Stimulated activated CD8-positive, alpha-beta memory T cell treated with anti-CD3 and anti-CD28 coated beads, Interleukin-15, amount 100 ng/mL, for 4 hours (primary cell): Measurements from ENCODE around the gene CADPS2.

Experiments
- DNase-seq, 2 donors: peaks; one replicate each; pipeline ENCODE4 v3.0.0-alpha.2; 2020; ENCODE audit warnings: low read depth in 2 of 2

Gene CADPS2

DNA sequence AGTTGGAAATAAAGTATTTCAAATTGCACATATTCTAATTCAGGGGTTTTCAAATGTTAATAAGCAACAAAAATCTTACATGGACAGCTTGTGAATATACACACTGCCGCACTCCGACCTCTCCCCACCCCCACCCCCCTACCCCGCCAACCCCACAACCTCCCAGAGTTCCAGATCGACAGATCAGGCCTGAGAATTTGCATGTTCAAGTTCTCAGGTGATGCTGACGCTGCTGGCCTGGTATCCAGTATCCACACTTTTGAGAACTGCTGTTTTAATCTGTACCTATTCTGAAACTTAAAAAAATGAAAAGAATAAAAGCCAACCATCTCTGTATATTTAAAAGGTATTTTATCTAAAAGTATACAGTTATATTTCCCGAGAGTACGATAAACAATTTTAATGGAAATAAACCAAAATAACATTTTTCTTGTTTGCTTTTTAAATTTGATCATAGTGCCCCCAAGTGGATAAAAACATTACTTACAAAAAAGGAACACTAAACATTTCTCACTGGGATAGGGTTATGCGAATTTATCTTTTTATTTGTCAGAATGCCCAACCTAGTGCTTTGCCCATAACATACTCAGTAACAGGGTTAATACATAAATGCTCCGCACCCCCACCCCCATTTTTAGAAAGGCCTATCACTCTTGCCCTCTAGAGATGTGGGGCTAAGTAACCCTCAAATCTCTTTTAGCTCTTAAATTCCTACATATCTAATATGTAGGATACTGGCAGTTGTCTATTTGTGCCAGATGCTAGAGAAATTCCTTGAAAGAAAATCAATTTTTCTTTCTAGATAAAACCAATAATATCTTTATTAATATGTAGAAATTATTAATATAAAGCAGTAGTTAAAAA is 353.6 kb downstream of the CADPS2 start:
- DNase-seq: no peak

DNA sequence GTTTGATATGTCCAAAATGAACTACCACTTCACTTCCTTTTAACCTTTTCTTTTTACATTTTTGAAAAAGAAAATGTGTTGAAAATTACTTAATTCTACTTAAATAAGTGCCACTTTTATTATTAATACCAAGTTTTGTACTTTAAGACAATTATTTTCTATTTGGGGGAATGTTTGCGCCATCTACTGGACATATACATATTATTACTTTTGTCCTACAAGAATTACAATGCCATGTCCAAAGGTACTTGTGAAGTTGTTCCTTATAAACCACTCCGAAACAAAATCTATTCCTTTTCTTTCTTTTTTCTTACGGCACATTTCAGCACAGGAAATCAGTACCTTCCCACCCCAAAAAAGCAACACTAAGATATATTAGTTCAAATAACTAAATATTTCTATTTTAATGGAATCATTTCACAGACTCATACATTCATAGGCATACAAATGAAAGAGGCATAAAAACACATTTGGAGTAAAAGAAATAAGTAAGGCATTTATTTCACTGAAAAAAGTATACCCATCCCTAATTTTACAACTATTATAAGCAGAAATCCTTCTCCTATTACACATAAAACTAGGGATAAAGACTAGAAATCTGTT is 357.3 kb downstream of the CADPS2 start:
- DNase-seq: no peak

DNA sequence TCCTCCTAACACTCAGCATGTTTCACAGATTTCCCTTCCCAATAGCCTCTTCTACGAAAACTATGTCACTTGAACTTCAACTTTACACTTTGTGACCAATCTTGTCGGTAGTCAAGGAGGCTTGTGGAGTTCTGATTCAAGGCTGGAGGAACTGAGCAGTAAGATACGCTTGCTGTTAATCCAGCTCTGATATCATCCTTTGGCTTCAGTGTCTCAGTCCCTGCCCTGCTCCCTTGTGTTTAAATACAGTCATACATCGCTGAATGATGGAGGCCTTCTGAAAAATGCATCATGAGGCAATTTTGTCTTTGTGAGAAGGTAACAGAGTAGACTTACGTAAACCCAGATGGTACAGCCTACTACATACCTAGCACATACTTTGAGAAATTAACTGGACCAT is 360.9 kb downstream of the CADPS2 start:
- no peak for DNase-seq

DNA sequence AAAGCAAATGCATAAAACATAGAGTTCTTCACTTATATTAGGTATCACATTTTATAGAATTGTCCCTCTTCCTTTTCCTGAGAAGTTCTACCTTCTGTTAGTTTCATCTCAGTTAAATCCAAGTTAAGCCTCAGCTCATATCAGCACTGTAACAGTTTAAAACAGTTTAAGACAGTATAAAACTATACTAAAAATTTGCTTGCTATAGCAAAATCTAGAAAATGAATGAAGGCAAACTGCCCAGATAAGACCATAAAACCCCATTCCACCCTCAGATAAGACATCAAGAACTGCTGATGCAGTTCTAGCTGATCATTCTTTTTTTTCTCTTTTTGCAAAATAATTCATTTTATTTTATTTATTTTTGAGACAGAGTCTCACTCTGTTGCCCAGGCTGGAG is 364.5 kb downstream of the CADPS2 start:
- no peak for DNase-seq

DNA sequence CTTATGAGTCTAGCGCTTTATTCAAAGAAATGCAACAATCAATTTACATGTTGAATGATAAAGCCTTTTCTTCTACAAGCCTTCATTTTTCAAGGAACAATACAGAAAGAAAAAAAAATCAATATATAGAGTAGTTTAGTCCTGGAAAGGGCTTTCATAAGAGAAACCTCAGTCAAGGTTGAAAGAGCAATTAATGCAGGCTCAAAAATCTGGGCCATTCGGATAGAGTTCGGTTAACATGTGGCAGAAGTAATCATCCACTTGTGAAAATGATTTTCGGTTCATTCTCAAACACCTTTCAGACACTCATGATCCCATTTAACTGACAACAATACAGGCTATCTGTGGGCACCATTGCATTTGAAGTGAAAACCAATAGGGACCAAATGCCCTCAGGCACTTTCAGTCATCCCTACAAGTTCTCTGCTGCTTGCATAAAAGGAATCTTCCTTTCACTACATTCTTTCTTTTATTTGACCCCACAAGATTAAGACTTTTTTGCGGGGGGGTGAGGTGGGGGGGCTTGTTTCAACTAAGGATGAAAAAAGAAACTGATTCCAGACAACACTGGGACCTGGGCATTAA is 365.2 kb downstream of the CADPS2 start:
- no peak for DNase-seq

DNA sequence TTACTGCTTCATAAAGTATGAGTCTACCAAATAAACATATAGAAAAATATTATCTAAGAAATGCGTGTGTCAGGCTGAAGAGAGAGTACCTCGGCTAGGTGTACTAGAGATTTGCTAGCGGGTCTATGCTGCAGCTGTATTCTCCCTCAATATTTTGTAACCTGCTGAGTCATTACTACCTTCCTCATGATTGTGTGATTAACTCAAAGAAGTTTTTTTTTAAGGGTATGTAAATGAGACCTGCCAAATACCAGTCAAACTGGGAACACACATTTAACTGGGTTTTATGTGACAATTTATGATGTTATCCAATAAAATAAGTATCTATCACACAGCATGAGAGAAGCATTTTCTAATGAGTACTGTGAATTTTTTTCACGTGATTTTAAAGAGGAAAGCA is 367.8 kb downstream of the CADPS2 start:
- DNase-seq: no peak

DNA sequence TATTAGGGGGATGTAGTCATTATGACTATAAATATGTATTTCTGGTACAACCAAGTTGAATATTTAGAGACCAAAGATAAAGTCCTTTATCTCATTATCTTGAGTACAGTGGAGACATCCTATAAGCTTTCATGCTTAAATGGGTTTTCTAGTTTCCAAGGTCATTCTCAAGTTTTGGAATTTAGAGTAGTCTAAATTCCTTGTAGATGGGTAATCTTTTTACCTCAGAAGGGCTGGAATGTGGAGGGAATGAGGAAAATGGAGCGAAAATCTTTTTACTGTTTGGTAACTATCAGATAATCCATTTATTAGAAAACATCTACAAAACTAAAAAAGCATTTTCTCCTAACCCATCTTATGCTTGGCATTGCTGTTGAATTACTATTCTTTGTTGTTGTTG is 368.7 kb downstream of the CADPS2 start:
- DNase-seq: no peak

DNA sequence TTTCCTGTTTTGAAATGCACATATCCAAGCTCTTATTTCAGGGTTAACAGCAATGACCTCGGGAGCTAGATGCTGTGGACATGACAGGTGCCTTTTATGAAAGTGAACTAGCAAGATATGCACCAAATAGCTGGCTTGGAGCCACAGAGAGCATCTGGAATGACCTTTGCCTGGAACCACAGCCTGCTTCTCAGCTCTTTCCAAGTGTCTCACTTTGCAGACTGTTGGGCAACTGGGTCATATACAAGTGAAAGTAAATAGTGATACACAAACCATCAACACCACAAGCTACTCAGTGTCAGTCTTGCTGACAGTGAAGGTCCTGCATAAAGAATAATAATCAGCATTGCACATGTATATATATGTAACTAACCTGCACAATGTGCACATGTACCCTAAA is 370.9 kb downstream of the CADPS2 start:
- no peak for DNase-seq

DNA sequence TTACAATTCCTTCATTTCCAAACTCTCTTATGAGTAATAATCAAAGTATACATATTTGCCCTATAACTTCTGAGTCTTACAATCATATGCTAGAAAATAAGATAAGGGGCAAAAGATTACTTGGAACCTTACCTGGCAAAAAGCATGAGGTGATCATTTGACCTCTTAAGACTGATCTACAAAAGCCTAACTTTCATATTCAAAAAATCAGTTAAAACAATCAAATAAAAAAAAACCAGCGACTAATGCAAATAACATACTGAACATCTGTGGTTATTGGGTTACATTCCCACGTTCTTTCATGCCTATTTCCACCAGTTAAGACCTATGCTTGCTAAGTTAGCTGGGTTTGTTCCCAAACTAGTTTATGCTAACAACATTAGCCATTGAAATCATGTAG is 375.0 kb downstream of the CADPS2 start:
- DNase-seq: no peak

DNA sequence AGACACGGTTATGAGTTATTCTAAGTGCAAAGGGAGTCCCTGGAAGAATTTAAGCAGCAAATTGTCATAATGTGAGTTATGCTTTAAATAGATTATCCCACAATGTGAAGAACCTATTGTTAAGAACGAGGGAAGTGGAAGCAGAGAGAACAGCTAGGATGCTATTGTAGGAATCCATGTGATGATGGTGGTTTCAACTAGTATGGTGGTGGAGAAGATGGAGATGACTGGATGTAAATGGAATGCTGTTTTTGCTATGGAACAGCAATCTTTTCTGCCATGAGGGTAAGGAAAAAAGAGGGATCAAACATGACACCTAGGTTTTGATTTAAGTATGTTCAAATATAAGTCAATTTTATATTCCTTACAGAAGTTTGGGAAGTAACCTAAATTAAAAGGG is 378.7 kb downstream of the CADPS2 start:
- no peak for DNase-seq

DNA sequence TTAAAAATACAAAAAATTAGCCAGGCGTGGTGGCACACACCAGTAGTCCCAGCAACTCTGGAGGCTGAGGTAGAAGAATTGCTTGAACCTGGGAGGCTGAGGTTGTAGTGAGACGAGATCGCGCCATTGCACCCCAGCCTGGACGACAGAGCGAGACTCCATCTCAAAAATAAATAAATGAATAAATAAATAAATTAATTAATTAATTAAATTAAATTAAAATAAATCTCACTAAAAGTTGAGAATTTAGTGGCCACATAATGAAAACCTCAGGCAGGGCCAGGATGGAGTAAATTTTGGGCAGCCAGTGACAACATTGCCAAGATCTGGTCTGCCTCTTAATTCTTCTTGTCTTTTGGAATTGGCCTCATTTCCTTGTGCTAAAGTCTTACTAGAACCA is 394.3 kb downstream of the CADPS2 start:
- no peak for DNase-seq

DNA sequence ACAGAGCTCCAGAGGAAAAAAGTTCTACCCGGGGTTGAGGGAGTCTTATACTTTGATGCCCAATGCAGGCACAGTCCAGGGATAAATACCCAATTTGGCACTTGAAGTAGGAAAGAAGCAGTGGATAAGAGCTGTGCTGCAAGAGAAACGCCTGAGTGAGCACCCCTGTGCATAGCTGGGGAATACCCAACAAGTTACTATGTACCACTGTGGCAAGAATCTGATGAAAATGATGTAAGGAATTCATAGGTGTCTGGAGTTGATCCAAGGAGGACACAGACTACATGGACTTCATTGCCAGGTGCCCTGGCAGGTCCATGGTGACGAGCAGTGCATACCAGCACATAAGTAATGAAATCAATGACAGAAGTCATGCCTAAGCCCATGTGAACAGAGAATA is 398.0 kb downstream of the CADPS2 start:
- no peak for DNase-seq

DNA sequence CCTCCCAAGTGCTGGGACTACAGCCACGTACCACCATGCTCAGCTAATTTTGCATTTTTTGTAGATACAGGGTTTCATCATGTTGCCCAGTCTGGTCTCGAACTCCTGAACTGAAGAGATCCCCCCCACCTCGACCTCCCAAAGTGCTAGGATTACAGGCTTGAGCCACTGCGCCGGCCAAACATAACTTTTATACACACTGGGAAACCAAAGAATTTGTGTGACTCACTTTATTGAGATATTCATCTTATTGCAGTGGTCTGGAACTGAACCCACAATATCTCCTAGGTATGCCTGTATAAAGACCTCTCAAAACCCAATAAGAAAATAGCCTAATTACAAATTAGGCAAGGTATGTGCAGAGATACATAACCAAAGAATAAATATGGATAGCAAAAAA is 399.1 kb downstream of the CADPS2 start:
- DNase-seq: no peak

DNA sequence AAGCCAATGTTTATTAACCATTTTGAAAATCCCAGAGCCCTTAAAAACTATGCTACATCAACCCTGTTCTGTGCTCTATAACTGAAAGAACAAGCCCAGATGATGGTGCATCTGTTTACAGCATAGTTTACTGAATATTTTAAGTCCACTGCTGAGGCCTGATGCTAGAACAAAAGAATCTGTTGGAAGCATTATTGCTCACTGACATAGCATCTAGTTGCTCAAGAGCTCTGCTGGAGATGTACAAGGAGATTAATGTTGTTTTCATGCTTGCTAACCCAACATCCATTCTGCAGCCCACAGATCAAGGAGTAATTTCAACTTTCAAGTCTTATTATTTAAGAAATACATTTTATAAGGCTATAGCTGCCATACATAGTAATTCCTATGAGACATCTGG is 400.4 kb downstream of the CADPS2 start:
- DNase-seq: no peak

DNA sequence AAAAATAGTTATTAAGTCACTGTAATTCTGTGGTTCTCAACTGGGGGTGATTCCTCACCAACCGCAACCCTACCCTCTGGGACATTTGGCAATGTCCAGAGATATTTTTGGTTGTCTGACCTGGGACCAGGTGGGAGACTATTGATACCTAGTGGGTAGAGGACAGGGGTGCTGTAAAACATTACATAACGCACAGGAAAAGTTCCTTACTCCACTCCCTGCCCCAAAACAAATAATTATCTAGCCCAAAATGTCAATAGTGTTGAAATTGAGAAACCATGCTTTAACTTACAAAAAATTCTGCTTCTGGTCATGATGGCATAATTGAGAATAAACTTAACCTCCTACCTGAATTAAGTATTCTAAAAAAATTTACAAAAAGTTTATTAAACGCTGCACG is 404.0 kb downstream of the CADPS2 start:
- DNase-seq: no peak

DNA sequence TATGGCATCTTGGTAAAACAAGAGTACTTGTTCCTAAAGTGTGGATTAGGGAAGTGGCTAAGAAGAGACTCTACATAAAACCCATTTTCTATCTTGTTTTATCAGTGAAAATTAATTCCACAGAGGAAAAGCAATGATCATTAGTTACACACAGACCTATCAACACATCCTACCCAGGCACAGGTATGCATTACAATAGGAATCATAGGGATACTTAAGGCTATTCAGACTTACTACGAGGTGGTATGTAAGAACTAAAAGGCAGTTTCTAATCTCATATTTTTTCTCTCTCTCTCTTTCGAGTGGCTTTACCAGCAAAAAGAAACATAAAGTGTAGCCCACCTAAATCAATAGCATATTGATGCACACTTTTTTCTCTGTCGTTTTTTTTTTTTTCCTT is 415.4 kb downstream of the CADPS2 start:
- no peak for DNase-seq

DNA sequence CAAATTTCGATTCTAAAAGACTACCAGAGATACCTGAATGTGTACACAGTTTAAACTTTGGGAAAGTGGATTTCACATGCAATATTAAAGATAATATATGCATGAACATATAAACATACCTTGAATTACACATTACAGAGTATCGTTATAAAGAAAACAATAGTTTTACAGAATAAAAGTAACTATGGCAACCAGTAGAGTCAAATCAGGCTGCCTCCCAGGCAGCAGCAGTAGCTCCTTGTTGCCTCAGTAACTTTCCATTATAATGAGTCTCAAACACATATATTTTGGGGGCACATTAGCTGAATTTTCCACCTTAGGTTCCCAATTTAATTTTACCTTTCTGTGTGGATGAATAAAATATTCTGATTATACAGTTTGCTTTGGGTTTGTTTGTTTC is 417.3 kb downstream of the CADPS2 start:
- no peak for DNase-seq

DNA sequence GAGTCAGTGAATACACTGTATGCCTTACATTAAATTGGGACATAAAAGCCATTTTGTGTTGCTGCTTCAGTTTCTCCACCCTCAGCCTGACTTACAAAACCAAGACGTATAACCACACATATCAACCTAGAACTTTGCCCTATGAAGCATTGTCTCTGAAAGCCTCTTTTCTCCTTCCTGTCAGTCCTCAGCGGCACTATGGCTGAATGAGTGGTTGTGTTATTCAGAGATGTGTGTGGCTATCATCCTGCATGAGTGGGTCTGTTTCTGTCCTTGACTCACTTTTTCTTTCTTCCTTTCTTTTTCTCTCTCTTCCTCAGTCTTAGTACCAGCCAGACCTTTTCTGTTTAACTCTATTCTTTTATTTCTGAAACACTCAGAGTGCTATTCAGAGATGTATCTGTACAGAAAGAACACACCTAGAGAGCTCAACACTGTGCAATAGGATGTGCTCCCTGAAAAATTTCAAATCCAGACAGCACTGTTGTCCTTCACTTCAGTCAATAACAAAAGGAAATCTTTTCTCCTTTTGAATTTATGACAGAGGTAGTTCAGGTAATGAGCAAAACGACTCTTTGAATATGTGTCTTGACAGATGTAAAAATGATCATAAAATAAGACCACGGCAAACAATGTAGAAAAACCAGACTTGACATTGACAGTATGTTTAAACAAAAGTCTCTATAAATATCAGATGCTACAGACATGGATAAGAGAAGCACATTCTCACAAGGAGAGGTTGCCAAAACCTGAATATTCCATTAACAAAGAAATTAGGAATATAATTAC is 418.4 kb downstream of the CADPS2 start:
- no peak for DNase-seq

DNA sequence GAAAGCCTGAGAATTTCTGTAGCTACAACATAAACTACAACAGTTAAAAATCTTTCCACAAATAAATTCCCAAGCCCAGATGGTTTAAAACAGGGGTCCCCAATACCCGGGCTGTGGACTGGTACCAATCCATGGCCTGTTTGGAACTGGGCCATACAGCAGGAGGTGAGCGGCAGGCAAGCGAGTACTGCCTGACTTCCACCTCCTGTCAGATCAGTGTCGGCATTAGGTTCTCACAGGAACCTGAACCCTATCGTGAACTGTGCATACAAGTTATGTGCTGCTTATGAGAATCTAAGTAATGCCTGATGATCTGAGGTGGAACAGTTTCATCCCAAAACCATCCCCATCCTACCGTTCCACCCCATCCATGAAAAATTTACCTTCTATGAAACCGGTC is 421.0 kb downstream of the CADPS2 start:
- no peak for DNase-seq

DNA sequence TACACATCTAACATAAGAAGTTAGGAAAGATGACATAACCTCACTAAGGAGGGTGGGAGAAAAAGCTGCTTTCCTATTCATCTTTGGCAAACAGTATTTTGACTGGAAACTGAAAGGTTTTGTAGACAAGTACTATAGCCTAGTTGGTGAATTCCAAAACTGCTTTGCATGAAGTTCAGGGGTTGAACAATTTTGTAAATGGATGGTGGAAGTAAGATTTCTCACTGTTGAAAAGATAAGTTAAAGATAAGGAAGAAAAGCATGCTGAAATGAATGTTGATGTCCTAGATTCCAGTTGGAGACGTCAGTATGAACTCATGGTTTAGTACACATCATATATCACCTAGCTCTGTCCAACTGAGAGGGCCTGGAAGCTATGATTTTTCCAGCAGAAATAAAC is 422.6 kb downstream of the CADPS2 start:
- DNase-seq: no peak

DNA sequence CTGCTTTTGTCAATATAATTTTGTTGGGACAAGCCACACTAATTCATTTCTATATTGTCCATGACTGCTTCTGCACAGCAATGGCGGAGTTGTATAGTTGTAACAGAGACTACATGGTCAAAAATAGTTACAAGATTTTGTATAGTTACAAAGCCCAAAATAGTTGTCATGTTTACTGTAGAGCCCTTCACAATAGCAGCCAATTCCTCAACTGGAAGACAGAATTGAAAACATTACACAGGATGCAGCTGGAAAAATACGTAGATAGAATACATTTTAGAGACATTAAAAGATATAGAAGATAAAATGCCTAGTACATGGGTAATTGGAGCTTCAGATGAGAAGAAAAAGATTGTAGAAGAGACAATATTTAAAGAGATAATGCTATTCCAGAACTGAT is 425.3 kb downstream of the CADPS2 start:
- no peak for DNase-seq

DNA sequence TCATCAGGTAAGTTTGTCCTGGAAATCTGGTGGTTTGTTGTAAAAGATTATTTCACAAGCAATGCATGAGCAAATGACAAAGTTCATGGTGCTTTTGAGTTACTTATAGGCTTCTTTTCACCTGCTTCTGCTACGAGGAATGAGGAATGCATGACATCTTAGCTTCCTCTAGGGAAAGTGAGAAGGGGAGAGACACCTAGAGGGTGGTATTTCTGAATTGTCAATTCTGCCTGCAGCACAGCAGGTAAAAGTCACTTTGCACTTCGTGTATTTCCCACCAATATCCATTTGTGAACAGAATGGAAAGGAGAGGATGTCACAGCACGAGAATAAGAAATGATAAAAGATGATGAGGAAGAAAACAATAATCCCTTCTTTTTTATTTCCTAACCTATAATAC is 428.3 kb downstream of the CADPS2 start:
- DNase-seq: no peak

DNA sequence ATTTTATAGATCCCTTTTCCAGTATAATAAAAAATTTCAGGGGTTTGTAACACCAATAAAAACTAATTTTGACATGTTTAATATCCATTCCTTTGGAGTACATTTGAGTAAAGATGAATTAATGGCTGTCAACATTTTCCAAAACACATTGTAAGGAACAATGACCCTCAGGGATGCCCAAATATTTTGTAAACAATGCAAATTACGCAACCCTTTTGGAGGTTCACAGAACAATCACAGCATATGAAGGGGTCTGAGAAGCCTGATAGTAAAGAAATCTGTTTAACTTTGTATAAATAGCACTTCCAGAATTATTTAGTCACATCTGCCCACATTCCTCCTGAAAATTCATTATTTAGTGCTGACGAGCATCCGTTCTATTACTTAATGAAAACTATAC is 428.9 kb downstream of the CADPS2 start:
- DNase-seq: no peak
